Epithelial cell of alveolus of lung (primary cell): ENCODE results near the gene BDH2. TPM values are rescaled to one million over a fixed set of nuclear protein-coding genes. Genes with fewer than 3 reads are reported as not detected.

Experiments used
- total RNA-seq: library from RNA; depleted of rRNA; stranded (reverse); fragments of >200 nt; gene quantifications from 2 replicates; pipeline ENCODE4 v1.2.1, GENCODE V29; 2015

The BDH2 gene
- 31.8 and 57.6 TPM in 2 replicates for total RNA-seq

GRCh38 chr4:103099691-103100392 is at the start of gene BDH2:
Gene BDH2 (minus strand): TSS chr4:103099834. CDS start chr4:103096254, 3,580 bp downstream.

GRCh38 chr4:103076747-103077347 is 22.8 kb downstream of the BDH2 start, which contains the start of gene SLC9B2:
Gene SLC9B2 (minus strand): TSS chr4:103076761. CDS start chr4:103067550, 9,211 bp downstream.

Other genes starting within 250 kb of the BDH2 start
- gene CISD2, start 230.8 kb downstream of the BDH2 start, total RNA-seq, result 20.0 and 27.9 TPM in 2 replicates
- gene SLC9B1, start 80.1 kb downstream of the BDH2 start, total RNA-seq, result 4.7 TPM in 1 of 2 replicates, not detected in the other
- 9.8 and 10.3 TPM in 2 replicates for gene SLC9B2, start 23.1 kb downstream of the BDH2 start, total RNA-seq
- 7.6 and 11.6 TPM in 2 replicates for gene CENPE, start 98.5 kb upstream of the BDH2 start, total RNA-seq